ENCODE measurements around the gene GABBR2. TPM values are rescaled to one million over a fixed set of nuclear protein-coding genes. Genes with fewer than 3 reads are reported as not detected.

The GABBR2 gene
- total and polyA plus RNA-seq, 2 donors (not counting 1 experiment from before 2014, with no cell fraction given), result 0.03 TPM; not detected in 1

- DNase-seq (no peak), ATAC-seq (ENCODE audit: low read depth) (no peak)
- H3K4me1 ChIP-seq (ENCODE audit: control insufficient read depth in 2 of 2, insufficient read depth in 2 of 2, low read length in 2 of 2), result no peaks in the 10 kb centered on the region
- no peaks in the 10 kb centered on the region for H3K36me3 ChIP-seq (replicated peaks in 1 of 2; ENCODE audit: control extremely low read depth in 1 of 2, control insufficient read depth in 1 of 2, extremely low read depth in 1 of 2, insufficient read depth in 2 of 2, low read length in 1 of 2)
- peaks cover 0 to 8% (median 0%) of the 10 kb centered on the region in 4 experiments for H3K27me3 ChIP-seq (replicated peaks in 1 of 4; ENCODE audit: control extremely low read depth in 1 of 4, control insufficient read depth in 3 of 4, insufficient read depth in 4 of 4, low read length in 3 of 4)
- no peaks in the 10 kb centered on the region for H4K20me1 ChIP-seq (ENCODE audit: control insufficient read depth, insufficient read depth, low read length, poor library complexity, severe bottlenecking)
- intact Hi-C loops (cut with micrococcal nuclease), result no loop called here
- no peak overlapping the region for H3K9ac ChIP-seq (ENCODE audit: low read length)
- ChIA-PET POLR2A (no interaction called here), CTCF (no interaction called here)
- no peaks in the 10 kb centered on the region for H3K79me2 ChIP-seq (ENCODE audit: control insufficient read depth, insufficient read depth, low read length)
- 76% methylated on average over 3 of the region's 9 CpGs for WGBS (ENCODE audit: insufficient coverage)
- H3K4me1 Mint-ChIP-seq, result no peaks in the 10 kb centered on the region
- peaks cover 11% of the 10 kb centered on the region for H3K27me3 Mint-ChIP-seq
- H3K4me3 Mint-ChIP-seq, result no peak overlapping the region
- no peak overlapping the region for H3K27ac Mint-ChIP-seq
- H2AFZ ChIP-seq (ENCODE audit: insufficient read depth, low read depth, low read length, poor library complexity, severe bottlenecking), result no peak overlapping the region
- H3K27ac ChIP-seq (ENCODE audit: low read length in 2 of 2), result no peak overlapping the region
- TF ChIP-seq EZH2 (IDR thresholded peaks at IDR 0.05; ENCODE audit: borderline replicate concordance, insufficient read depth, low read depth, low read length, poor library complexity, severe bottlenecking) (no peak), CTCF (IDR thresholded peaks at IDR 0.05) (no peak)
- H3K9me3 Mint-ChIP-seq (ENCODE audit: insufficient read depth), result peaks cover 3% of the 10 kb centered on the region
- H3K4me3 ChIP-seq (ENCODE audit: control extremely low read depth in 1 of 5, extremely low read depth in 1 of 5, insufficient read depth in 1 of 5, low read depth in 2 of 5, low read length in 4 of 5), result no peak overlapping the region
- H3K4me2 ChIP-seq (replicated peaks; ENCODE audit: low read depth, low read length, poor library complexity, severe bottlenecking), result no peak overlapping the region
- peaks cover 0 to 3% (median 0%) of the 10 kb centered on the region in 3 donors for H3K9me3 ChIP-seq (ENCODE audit: control extremely low read depth in 1 of 3, control insufficient read depth in 2 of 3, insufficient read depth in 1 of 3, low read length in 2 of 3)
Measured at GRCh38 chr9:98504298-98505282, 204.1 kb downstream of the GABBR2 start.

GRCh38 chr9:98503867-98504266 is 204.9 kb downstream of the GABBR2 start:
- Histone ChIP-seq H2AFZ (ENCODE audit: insufficient read depth, low read depth, low read length, poor library complexity, severe bottlenecking) (no peak overlapping the region), H3K9ac (ENCODE audit: low read length) (no peak overlapping the region), H3K27me3 (replicated peaks in 1 of 4; ENCODE audit: control extremely low read depth in 1 of 4, control insufficient read depth in 3 of 4, insufficient read depth in 4 of 4, low read length in 3 of 4) (peaks cover 0 to 12% (median 0%) of the 10 kb centered on the region in 4 experiments), H3K9me3 (ENCODE audit: control extremely low read depth in 1 of 3, control insufficient read depth in 2 of 3, insufficient read depth in 1 of 3, low read length in 2 of 3) (peaks cover 0 to 3% (median 0%) of the 10 kb centered on the region in 3 donors), H4K20me1 (ENCODE audit: control insufficient read depth, insufficient read depth, low read length, poor library complexity, severe bottlenecking) (no peaks in the 10 kb centered on the region), H3K36me3 (replicated peaks in 1 of 2; ENCODE audit: control extremely low read depth in 1 of 2, control insufficient read depth in 1 of 2, extremely low read depth in 1 of 2, insufficient read depth in 2 of 2, low read length in 1 of 2) (no peaks in the 10 kb centered on the region), H3K4me1 (ENCODE audit: control insufficient read depth in 2 of 2, insufficient read depth in 2 of 2, low read length in 2 of 2) (no peaks in the 10 kb centered on the region), H3K79me2 (ENCODE audit: control insufficient read depth, insufficient read depth, low read length) (no peaks in the 10 kb centered on the region), H3K4me3 (ENCODE audit: control extremely low read depth in 1 of 5, extremely low read depth in 1 of 5, insufficient read depth in 1 of 5, low read depth in 2 of 5, low read length in 4 of 5) (no peak overlapping the region), H3K27ac (ENCODE audit: low read length in 2 of 2) (no peak overlapping the region), H3K4me2 (replicated peaks; ENCODE audit: low read depth, low read length, poor library complexity, severe bottlenecking) (no peak overlapping the region)
- Mint-ChIP-seq H3K4me1 (no peaks in the 10 kb centered on the region), H3K9me3 (ENCODE audit: insufficient read depth) (peaks cover 3% of the 10 kb centered on the region), H3K27me3 (peaks cover 15% of the 10 kb centered on the region), H3K4me3 (no peak overlapping the region), H3K27ac (no peak overlapping the region)
- DNase-seq (no peak), ATAC-seq (ENCODE audit: low read depth) (no peak)
- POLR2A ChIA-PET, result no interaction called here
- no peak for TF ChIP-seq CTCF (IDR thresholded peaks at IDR 0.05)
- CTCF ChIA-PET, result no interaction called here
- intact Hi-C loops (cut with micrococcal nuclease), result no loop called here
- 67% methylated on average over 1 of the region's 2 CpGs for WGBS (ENCODE audit: insufficient coverage)

All from B cell (primary cell).